OCI-M1 (cell line): ENCODE results near the gene RTF2.
"Not testable (repeated sequence)": the region's sequence is repeated elsewhere in the genome, so short reads cannot be mapped to it uniquely, and the experiment has no call there.

Experiments used
- DNase-seq: peaks from one replicate; lab custom pipeline; 2025; lab: John Stamatoyannopoulos, UW

Gene RTF2

DNA sequence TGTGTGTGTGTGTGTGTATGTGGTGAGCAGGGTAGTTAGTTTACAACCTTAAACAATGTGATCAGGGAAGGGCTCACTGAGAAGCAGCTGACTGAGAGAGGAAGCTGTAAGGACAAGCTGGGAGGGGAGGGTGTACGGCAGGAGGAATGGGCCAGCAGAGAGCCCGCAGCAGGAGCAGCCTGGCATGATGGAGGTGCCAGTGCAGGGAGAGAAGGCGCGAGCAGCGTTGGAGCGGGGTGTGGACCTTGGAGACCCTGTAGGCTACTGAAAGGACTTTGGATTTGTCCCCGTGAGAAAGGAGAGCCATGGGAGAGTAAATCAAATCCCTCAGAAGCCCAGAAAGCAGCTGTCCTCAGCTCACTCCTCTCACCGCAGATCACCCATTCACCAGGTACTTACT is 83.1 kb downstream of the RTF2 start:
- no peak for DNase-seq

DNA sequence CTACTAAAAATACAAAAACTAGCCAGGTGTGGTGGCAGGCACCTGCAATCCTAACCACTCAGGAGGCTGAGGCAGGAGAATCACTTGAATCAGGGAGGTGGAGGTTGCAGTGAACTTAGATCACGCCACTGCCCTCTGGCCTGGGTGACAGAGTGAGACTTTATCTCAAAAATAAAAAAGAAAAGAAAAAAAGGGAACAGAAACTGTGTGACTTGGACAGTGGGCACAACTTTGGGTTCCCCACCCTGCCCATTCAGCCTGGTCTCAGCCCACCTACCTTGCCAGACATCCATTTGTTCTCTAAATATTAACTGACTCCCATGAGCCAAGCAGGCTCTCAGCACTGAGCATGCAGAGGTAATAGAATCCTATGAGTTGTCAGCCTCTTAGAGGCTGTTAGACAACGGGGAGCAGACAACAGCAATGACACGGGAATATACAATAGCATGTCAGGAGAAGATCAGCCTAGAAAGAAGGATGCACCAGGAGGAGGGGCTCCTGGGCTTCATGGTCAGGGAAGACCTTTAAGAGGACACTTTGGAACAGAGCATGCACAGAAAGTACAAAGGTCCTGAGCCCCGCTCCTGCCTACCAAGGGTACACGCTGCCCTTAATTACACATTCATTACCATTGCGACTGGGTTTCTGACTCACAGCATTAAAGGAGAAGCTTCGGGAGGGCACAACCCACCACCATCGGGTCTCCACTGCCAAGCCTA is 84.6 kb downstream of the RTF2 start:
- DNase-seq: no peak

DNA sequence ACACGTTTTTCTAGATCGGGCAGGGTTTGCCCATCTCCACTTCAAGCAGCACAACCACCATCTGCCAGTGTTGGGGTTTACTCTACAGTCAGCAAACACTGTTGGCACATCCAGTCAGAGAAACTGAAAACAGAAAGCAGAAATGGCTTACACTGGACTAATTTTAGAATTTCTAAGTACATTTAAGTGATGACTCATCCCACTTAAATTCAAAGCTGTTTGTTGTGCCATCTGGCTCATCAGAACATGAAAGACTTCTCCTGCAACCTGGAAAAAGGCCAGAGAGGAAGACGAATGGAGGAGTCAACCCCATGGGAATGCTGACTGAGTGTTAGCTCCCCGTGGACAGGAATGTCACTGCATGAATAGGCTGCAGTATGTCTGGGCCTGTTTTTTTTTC is 86.4 kb downstream of the RTF2 start:
- peak; percentile 83 for DNase-seq

DNA sequence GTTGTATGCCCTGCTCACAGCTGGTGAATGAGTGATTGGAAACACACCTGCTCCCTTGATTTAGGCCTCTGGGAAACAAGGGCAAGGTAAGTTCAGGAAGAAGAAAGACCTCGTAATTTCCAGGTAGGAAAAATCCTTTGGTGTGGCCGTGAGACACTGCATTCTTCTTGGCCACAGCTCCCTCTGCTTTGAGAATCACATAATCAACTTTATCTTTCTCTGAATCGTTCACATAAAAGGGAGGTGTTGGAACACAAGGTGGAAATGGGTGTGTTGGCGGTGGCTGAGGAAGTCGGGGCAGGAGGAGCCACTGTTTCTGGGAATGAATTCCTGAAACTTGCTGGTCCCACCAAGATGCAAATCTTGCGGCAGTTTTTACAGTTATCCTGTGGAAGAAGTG is 90.5 kb downstream of the RTF2 start:
- no peak for DNase-seq

DNA sequence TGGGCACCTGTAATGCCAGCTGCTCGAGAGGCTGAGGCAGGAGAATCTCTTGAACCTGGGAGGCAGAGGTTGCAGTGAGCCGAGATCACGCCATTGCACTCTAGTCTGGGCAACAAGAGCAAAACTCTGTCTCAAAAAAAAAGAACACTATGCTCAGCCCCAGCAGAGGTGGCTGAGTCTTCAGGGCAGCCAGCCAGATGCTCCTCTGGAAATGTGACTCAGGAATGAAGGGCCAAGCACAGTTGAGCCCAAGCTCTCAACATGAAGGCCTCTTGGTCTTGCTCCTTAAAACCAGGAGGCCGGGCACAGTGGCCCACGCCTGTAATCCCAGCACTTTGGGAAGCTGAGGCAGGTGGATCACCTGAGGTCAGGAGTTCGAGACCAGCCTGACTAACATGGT is 96.1 kb downstream of the RTF2 start:
- not testable (repeated sequence) for DNase-seq

DNA sequence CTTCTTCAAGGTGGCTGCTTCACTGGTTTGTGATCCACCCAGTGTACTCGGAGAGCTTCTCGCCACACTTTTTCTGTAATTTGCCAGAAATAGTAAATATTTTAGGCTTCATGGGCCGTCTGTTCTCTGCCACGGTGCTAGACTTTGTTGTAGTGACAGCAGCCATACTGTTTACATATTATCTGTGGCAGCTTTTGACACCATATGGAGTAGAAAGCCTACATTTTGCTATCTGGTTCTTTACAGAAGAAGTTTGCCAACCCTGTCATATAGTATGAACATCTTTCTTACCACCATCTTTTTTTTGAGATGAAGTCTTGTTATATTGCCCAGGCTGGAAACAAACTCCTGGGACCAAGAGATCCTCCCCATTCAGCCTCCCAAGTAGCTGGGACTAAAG is 97.1 kb downstream of the RTF2 start:
- DNase-seq: no peak

DNA sequence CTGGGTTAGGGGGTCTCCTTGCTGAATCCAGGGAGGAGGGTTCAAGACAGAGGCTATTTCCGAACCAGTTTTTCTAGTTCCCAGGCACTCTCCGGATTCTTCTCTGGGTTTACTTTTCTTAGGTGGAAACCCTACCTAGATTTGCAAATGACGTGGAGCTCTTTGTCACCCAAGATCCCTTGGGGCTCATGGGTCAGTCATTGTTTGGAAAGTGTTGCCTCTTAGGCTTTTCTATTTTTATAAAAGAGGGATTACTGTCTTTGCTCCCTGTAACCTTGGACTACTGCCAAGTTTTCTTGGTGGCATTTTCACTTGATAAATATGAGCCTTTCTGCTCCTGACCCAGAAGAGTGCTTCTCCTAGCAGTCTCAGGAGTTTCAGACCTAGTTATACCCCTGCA is 98.2 kb downstream of the RTF2 start:
- no peak for DNase-seq
